ENCODE measurements around the gene KCNQ1OT1. TPM values are rescaled to one million over a fixed set of nuclear protein-coding genes. Genes with fewer than 3 reads are reported as not detected.
A peak's percentile ranks its signal among the peaks of the same experiment; 100 is the strongest.

KCNQ1OT1 gene
- total RNA-seq, 4 donors from 2014 or later: 2.5 to 4.5 (median 3.1) TPM

DNA sequence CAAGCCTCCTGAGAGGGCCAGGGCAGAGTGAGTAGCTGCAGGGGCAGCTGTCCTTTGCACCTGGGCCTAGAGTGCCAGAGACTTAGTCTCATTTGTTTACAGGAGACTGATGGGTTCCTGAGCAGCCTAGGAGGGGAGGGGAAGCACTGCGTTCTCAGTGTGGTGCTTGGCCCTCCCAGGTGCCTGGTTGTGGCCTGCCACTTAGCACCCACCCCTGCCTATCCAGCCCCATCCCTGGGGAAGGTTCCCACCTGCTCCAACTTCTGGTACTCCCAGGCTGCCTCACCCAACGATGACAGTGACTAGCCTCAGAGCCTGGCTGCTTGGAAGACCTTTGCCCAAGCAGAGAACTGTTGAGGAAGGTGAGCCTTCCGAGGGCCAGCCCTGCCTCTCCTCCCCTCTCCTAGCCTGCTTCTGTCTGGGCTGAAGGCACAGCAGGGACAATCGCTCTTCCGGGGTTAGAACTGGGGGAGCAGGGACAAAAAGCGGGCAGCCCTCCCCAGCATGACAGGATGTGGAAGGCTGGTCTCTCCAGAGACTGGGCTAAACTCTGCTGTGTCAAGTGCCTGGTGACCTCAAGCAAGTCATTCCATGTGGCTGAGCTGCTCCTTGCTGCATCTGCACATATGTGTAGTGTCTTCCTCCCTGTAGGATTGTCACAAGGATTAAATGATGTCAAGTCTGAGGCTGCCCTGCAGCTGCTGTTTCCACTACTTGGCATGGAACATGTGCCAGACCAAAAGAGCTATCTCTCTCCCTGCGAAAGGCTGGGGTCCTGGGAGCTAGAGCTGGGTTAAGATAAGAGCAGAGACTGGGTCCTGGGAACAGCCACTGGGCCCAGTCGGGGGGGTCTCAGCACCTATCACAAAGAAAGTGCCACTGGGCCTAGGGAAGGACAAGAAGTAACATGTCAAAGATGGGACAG, 9.9 kb downstream of the KCNQ1OT1 start:
- H3K4me3 ChIP-seq: no peak overlapping the region
- TF ChIP-seq POLR2AphosphoS5 (IDR thresholded peaks at IDR 0.05) (no peak), EP300 (IDR thresholded peaks at IDR 0.05) (no peak), POLR2A (IDR thresholded peaks at IDR 0.05) (no peak)
- TF ChIP-seq, protein P1, sequence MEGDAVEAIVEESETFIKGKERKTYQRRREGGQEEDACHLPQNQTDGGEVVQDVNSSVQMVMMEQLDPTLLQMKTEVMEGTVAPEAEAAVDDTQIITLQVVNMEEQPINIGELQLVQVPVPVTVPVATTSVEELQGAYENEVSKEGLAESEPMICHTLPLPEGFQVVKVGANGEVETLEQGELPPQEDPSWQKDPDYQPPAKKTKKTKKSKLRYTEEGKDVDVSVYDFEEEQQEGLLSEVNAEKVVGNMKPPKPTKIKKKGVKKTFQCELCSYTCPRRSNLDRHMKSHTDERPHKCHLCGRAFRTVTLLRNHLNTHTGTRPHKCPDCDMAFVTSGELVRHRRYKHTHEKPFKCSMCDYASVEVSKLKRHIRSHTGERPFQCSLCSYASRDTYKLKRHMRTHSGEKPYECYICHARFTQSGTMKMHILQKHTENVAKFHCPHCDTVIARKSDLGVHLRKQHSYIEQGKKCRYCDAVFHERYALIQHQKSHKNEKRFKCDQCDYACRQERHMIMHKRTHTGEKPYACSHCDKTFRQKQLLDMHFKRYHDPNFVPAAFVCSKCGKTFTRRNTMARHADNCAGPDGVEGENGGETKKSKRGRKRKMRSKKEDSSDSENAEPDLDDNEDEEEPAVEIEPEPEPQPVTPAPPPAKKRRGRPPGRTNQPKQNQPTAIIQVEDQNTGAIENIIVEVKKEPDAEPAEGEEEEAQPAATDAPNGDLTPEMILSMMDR (IDR thresholded peaks at IDR 0.05): no peak
- H3K36me3 ChIP-seq: peaks cover 3% of the 10 kb centered on the region
- peak; percentile 42 to 71 for DNase-seq (ENCODE audit: low spot score in 2 of 2)
- H3K27ac ChIP-seq: no peak overlapping the region
- H3K27me3 ChIP-seq: no peaks in the 10 kb centered on the region
- no peaks in the 10 kb centered on the region for H3K9me3 ChIP-seq
- peaks cover 17% of the 10 kb centered on the region for H3K4me1 ChIP-seq
- 69% methylated on average over 8 of the region's 8 CpGs for WGBS

DNA sequence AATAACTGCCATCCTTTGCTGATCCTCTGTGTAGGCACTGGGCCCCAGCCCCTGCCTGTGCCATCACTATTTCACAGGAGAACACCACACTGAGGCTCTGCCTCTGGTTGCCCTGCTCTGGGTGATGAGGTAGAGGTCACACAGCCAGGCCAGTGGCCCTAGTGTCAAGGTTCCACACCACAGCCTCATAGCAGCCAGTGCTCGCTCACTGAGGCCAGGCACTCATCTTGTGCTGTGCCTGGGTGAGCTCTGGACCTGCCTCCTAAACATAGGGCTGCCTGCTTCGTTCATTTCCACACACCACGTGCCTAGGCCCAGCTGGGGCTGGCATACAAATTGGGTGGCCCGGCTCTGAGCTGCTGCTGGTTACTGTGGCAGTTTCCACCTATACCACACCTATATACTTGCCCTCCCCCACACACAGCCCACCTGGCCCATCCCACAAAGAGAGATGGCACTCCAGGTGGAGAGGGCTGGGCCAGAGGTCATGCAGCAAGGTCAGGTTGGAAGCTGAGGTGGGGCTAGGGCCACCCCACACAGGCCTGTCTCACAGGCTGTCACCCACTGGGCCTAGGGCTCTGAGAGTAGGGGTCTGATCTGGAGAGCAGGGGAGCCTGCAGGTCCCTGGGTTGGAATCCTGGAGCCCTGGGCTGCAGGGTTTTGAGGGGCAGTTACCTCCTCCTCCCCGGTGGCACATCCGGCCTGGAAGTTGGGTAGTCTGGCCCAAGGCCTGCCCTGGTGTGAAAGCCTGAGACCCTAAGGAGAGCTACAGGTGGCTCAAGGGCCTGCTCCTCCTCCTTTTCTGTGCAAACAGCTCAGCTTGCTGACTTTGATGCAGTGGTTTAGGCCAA, 11.2 kb downstream of the KCNQ1OT1 start:
- no peak overlapping the region for H3K4me3 ChIP-seq
- H3K9me3 ChIP-seq: no peaks in the 10 kb centered on the region
- peaks cover 15% of the 10 kb centered on the region for H3K4me1 ChIP-seq
- DNase-seq (ENCODE audit: low spot score in 2 of 2): peak; percentile 54 to 63
- no peak overlapping the region for H3K27ac ChIP-seq
- peaks cover 3% of the 10 kb centered on the region for H3K36me3 ChIP-seq
- TF ChIP-seq POLR2A (IDR thresholded peaks at IDR 0.05): no peak
- no peak for TF ChIP-seq EP300 (IDR thresholded peaks at IDR 0.05)
- no peak for TF ChIP-seq POLR2AphosphoS5 (IDR thresholded peaks at IDR 0.05)
- TF ChIP-seq, protein P1 (IDR thresholded peaks at IDR 0.05): no peak
- no peaks in the 10 kb centered on the region for H3K27me3 ChIP-seq
- 80% methylated on average over 6 of the region's 6 CpGs for whole genome bisulfite sequencing

DNA sequence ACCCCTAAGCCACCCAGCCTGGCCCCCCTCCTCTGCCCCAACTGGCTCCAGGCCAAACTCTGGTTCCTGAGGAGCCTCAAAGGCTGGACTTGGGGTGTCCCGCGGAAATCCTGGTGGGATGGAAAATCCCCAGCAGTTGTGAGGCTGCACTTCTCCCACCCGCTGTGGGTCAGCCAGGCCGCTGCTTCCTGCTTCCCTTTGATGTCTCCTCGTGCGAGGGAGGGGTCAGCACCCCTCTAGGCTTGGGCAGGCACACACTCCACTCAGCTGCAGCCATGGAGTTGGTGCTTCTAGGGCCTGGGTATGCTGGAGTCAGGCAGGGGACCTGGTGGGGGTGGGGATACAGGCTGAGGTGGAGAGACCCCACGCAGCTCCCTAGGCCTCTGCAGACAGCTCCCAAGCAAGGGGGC, 12.0 kb downstream of the KCNQ1OT1 start:
- Histone ChIP-seq H3K9me3 (no peaks in the 10 kb centered on the region), H3K27me3 (no peaks in the 10 kb centered on the region), H3K36me3 (peaks cover 3% of the 10 kb centered on the region), H3K4me3 (no peak overlapping the region), H3K27ac (no peak overlapping the region), H3K4me1 (peaks cover 8% of the 10 kb centered on the region)
- DNase-seq (ENCODE audit: low spot score in 2 of 2): peak; percentile 52 to 71
- TF ChIP-seq POLR2AphosphoS5 (IDR thresholded peaks at IDR 0.05): no peak
- no peak for TF ChIP-seq EP300 (IDR thresholded peaks at IDR 0.05)
- TF ChIP-seq, protein P1 (IDR thresholded peaks at IDR 0.05): no peak
- WGBS: 100% methylated on average over 1 of the region's 7 CpGs

DNA sequence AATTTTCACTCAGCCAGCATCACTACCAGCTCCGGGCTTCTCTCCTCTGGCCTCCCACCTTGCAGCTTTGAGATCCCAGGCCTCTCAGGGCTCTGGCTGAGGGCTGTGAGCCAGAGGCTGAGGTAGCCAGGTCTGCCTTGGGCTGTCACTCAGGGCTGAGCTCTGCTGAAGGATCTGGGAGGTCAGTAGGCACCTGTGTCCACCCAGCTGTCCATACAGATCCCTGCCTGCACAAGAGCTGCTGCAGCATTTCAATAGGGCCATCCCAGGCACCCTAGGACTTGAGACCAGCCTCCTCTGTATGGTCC, 12.6 kb downstream of the KCNQ1OT1 start:
- Histone ChIP-seq H3K4me1 (peaks cover 8% of the 10 kb centered on the region), H3K27ac (no peak overlapping the region), H3K4me3 (no peak overlapping the region), H3K27me3 (no peaks in the 10 kb centered on the region), H3K9me3 (no peaks in the 10 kb centered on the region), H3K36me3 (peaks cover 3% of the 10 kb centered on the region)
- TF ChIP-seq POLR2A (IDR thresholded peaks at IDR 0.05) (no peak), POLR2AphosphoS5 (IDR thresholded peaks at IDR 0.05) (no peak), EP300 (IDR thresholded peaks at IDR 0.05) (no peak)
- TF ChIP-seq, protein P1 (IDR thresholded peaks at IDR 0.05): no peak
- peak; percentile 23 to 34 for DNase-seq (ENCODE audit: low spot score in 2 of 2)
- 33% methylated on average over 1 of the region's 1 CpG for WGBS
